ENCODE results near the gene ITGA6.

ITGA6 gene

DNA sequence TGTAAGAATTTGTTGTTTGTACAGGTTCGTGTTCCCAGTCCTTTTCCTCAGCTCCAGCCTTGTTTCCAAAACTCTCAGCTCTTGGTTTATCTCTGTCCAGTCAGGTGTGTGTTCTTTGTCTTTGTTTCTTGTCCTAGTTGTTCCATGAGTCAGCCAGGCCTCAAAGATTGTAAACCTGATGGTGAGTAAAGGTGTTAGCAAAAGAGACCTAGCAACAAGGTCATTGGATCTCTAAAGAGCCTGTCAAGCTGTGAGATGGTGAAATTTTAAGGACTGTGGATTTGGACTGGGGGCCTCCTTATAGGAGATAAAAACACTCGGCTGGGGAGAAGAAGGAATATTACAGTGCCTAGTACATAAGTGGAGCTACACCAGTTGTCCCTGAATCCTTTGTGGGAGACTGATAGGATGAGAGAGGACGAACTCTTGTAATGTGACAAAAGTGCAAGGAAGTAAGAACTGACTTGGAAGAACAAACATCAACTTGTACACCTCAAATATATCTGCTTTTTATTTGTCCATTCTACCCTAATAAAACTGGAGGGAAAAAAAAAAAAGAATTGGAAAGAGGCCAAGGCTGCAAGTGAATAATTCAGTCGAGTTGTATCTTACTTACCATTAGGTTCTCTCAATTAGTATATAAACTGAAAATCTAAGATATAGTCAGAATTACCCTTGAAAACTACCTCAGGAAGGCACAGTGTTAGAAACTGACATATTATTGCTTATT lies 37.2 kb downstream of the ITGA6 start:
- DNase-seq (ENCODE audit: low read depth in 2 of 3, low spot score in 1 of 3), result no peak

DNA sequence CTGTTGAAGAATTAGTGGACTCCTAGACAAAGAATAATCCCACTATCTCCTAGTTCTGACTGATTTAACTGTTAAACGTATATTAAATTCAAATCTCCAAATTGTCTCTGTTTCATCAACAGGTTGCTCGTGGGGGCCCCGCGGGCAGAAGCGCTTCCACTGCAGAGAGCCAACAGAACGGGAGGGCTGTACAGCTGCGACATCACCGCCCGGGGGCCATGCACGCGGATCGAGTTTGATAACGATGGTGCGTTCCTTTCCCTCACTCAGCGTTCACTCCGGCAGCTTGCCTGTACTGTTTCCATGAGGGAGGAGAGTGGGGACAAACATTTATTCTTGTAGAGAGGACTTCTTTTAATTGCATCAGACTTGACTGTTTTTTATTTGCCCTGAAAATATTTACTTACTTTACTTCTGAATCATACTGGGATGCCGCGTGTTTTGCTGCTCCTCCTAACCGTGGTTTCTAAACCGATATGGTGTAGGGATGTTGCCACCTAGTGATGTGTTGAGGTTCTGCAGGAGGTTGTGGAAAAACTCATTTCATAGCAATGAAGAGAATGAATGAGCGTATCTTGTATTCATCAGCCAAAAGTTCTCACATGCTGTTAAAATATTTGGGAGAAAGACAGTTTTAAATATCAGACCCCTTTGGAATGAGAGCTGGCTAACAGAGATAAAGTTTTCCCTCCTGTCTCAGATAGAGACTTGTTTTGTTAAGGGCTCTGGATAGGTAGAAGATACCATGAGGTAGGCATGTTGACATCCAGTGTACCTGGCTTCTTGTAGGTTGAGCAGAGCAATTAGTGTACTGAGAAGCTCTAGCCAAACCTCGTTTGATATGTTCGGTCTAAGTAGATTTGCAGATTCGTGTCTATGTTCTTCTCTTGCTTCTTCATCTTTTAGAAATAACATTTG lies 38.3 kb downstream of the ITGA6 start:
- DNase-seq (ENCODE audit: low read depth in 2 of 3, low spot score in 1 of 3), result peak; percentile 49 to 80 (median 52)

DNA sequence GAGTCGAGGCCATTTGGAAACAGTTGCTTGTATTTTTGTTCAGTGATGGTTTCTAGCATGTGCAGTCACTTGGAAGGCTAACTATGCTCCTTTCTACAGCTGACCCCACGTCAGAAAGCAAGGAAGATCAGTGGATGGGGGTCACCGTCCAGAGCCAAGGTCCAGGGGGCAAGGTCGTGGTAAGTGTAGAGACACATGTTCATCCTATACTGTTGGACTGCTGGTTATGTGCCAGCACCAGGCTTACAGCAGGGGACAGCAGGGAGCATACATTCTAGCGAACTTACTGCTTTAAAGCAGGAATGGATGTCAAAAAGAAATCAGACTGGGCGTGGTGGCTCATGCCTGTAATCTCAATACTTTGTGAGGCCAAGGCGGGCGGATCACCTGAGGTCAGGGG lies 40.0 kb downstream of the ITGA6 start:
- DNase-seq (ENCODE audit: low read depth in 2 of 3, low spot score in 1 of 3), result no peak

DNA sequence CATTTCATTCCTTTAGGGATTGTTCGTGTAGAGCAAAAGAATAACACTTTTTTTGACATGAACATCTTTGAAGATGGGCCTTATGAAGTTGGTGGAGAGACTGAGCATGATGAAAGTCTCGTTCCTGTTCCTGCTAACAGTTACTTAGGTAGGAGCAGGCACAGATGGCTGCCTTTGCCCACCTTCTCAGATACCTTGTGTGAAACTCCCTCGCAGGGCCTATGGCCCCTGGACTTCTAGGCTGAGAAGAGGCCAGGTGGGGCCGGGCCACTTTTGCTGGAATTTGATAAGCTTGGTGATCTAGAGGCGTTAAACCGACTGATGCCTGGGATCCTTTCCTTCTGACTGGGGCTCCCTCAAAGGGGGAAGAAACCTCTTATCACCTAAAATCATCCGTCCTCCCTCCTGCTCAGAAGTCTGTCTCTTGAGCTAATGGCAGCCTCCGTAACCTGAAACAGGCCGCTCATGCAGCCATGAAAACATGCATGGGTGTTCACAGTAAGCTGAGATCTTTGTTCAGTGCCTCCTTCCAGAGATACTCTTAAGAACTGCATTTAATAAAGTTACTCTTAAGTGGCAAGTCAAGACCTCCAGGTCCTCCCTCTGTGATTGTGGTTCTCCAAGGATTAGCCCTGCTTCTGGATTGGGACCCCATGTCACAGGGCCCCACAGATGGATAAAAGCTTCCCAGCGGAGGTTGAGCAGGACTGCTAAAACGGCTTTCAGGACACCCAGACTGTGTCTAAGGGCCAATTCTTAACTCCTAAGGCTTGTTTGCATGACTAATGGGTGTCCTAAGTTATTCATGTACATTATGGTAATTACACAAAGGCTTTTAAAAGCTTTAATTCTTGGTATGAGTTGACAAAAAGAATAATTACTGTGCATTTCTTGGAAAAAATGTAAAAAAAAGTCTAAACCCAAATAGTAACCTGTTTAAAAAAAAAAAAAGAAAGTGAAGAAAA lies 43.9 kb downstream of the ITGA6 start:
- DNase-seq (ENCODE audit: low read depth in 2 of 3, low spot score in 1 of 3), result no peak

DNA sequence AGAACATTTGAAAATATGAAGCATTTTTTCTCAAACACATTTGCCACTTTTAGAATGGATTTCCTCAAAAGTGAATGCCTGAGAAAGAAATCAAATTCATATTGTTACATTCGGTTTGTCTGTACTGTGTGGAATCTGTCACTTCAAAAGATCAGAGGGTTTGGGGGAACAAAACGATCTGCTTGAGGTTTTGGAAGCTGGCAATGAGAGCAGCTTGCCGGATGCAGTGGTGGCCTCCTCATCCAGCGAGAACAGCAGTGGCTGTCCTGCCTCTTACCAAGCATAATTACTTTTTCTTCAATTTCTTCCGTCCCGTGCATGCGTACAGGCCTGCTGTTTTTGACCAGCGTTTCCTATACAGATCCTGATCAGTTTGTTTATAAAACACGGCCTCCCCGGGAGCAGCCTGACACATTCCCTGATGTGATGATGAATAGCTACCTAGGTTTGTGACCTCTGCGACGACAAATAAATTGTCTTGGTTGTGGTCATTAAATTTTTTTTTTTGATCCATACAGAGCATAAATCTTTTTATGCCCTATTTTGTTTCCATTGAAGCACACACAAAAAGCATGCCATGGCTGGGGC lies 45.2 kb downstream of the ITGA6 start:
- DNase-seq (ENCODE audit: low read depth in 2 of 3, low spot score in 1 of 3), result no peak

DNA sequence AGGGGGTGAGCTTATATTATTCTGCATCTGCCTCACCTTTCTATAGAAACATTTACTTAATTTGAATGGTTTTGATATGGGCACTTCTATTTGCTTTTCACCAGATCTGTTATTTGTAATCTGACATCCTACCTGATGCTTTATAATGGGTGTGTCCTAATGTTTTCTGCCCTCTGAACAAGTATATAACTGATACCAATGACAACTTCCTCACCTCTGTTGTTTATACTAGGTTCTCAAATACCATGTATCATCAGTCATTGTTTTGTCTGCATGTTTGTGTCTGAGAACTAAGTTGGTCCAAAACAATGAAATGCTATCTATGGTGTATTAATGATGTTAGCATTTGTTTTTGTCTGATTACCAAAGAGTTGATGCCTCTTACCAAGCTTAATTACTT lies 45.8 kb downstream of the ITGA6 start:
- no peak for DNase-seq (ENCODE audit: low read depth in 2 of 3, low spot score in 1 of 3)

DNA sequence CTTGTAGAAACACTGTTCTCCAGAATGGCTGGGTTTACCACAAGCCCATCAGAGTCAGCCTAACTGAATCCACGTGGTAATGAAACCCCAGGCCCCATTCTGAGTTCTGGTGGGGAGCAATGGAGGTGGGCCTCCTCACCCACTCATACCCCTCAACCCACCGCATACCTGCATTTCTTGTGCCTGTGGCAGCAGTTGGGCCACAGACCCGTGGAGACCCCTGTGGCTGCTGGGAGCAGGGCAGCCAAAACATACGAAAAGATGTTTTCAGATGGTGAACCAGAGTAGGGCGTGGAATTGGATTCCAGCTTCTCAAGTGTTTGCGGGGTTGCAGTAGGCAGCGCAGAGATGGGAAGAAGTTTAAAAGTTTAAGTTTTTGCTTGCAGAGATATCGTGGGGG lies 51.0 kb downstream of the ITGA6 start:
- no peak for DNase-seq (ENCODE audit: low read depth in 2 of 3, low spot score in 1 of 3)

DNA sequence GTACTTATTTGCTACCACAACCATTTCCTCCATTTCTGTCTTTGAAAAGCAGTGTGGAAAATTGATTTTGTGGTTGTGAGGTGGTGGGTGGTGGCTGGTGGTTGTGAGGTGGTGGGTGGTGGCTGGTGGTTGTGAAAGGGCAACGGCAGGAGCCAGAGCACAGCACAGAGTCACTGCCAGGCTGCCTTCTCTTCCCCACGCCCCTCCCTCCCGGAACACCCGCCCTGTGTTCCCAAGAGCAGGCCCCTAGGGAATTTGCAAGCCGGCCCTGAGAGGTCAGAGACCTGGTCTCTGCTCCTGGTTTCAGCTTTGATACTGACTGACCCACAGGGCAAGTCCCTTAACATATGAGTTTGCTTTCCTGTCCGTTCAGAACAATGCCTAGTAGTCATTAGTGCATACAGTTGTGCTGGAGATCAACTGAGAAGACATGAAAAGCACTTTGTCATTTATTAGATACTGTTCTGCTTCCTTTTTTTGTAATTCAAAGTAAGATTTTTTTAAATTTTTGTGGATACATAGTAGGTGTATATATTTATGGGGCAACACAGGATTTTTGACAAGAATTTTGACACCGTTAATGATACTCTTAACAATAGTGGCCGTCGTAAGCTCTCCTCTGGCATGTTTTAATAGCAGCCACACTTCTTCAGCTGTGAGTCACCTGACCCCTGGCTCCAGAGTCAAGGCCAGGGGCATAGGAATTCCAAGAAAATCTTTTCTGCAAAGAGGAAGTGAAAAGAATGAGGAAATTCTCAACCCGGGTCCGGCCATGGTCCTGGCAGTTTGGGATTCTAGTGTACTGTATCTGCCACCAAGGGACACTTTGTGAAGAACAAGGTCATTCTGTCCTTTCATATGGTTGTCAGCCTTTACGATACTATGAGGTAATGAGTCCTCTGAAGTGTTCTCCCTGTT lies 53.2 kb downstream of the ITGA6 start:
- no peak for DNase-seq (ENCODE audit: low read depth in 2 of 3, low spot score in 1 of 3)

DNA sequence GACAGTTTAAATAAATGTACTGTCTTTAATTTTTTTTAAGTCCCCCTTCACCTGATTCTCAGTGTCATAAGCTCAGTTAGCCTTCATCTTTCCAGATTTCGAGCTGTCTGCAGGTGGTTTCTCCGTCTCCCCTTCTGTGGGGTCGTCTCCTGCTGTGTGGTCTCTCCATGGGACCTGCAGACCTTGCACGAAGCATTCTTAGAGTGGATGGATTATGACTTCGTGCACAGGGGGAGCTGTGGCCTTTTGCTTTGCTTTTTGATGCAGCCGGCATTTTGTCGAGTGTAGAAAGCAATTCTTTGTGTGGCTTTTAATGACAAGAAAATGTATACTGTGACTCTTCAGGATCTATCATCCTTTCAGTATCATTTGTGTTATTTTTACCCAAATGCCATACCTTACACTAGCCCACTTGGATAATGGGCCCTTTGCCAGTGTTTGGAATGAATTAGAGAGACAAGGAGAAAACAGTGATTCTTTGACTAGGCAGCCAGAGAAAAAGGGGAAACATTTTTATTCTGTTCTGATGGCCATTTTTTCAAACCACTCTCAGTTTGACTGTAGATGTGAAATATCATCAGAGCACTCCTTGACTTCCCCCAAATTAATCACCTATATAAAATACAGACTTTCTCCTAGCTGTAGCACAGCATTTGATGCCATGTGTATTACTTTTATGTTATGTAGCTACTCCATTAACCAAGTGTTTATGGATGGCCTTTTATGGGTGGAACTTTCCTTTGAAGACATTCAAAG lies 54.3 kb downstream of the ITGA6 start:
- no peak for DNase-seq (ENCODE audit: low read depth in 2 of 3, low spot score in 1 of 3)

DNA sequence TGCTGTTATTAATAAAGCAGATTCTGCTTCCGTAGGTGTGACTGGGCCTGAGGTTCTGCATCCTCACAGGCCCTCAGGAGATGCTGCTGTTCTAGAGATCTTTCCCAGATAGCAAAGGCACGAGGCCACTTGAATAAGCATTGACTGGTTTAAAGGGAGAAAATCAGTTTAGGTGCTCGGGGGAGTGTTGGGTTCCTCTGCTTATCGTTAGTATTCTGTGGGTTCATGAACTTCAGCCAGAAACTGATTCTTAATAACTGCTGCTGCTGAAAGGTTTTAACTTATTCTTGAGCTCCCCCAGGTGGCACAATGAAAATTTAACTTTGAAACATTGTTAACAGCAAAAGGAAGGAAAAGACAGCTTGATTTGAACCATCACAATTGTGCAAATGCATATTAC lies 56.9 kb downstream of the ITGA6 start:
- DNase-seq (ENCODE audit: low read depth in 2 of 3, low spot score in 1 of 3), result no peak

DNA sequence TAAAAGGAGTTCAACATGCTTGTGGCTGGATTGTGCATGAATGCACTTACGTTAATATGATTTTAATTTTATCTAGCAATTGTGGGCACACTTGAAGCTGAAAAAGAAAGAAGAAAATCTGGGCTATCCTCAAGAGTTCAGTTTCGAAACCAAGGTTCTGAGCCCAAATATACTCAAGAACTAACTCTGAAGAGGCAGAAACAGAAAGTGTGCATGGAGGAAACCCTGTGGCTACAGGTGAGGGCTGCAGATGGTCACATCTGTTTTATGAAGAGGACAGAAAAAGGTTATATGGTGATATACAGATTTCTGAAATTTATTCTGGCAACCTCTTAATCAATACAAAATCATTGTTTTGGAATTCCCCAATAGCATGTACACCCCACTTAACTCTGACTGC lies 57.3 kb downstream of the ITGA6 start:
- DNase-seq (ENCODE audit: low read depth in 2 of 3, low spot score in 1 of 3), result no peak

DNA sequence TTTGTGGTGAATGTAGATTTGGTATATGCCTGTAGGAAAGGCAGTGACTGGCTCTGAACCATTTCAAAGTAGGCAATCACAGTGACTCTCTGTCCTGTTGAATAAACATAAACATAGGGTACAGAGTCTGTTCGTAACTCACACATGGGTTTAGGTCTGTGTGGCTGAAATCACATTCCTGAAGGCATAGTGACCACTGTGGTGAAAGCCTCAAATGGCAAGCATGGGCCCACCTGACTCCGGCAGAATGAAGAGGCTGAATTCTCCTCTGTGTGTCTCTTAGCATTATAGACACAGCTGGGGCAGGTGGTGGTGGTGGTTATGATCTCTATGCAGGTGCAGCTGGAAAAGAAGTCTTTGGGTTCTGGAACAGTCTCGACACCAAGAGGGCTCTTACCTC lies 61.2 kb downstream of the ITGA6 start:
- no peak for DNase-seq (ENCODE audit: low read depth in 2 of 3, low spot score in 1 of 3)

DNA sequence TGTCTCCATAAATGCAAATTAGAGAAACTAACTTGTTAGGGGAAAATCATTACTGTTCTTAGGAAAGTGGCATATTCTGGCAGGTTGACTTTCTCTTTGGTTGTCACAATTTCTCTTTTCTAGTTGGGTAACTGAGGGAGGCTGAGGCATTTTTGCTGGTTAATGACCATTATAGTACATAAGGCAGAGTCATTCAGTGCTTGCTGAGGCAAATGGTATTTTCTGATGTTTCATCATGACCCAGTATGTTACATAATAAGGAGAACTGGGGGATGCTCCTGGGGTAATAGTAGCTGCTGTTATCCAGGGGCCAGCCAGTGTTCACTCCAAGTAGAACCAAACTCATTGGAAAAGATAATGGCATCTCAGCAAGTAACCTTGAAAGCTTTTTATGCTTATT lies 62.3 kb downstream of the ITGA6 start:
- DNase-seq (ENCODE audit: low read depth in 2 of 3, low spot score in 1 of 3), result no peak

DNA sequence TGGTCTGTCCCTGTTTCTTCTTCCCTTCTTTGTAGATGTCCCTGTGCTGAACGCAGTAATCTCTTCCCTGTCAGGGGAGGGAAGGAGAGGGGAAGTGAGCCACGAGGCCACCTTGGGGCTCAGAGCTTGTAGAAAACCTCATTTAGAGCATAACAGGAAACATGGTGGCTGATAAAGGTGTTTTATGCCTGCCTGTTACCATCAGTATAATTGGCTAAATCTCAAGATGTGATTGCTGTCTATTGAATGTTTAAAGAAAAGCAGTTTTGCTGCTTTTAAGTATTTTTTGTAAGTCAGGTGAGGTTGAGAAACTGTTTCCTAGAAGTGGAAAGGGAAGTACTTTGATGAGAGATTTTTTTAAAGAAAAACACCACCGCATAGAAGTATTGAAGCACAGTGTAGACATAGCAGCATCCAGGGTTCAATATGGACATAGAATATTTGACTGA lies 68.8 kb downstream of the ITGA6 start:
- no peak for DNase-seq (ENCODE audit: low read depth in 2 of 3, low spot score in 1 of 3)

DNA sequence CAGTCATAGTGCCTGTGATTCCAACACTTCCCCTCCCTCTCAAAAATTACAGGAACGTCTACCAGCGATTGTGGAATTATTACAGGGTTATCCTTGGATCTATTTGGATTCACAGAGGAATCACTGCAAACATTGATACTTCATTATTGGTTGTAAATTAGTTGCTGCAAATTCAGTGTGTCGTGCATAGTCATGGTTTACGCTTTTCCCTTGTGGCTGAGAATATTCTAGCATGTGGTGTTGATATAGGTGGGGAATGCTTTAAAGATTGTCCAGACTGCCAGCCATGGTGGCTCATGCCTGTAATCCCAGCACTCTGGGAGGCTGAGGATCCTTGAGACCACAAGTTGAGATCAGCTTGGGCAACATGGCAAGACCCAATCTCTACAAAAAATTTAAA lies 79.8 kb downstream of the ITGA6 start:
- DNase-seq (ENCODE audit: low read depth in 2 of 3, low spot score in 1 of 3), result no peak

DNA sequence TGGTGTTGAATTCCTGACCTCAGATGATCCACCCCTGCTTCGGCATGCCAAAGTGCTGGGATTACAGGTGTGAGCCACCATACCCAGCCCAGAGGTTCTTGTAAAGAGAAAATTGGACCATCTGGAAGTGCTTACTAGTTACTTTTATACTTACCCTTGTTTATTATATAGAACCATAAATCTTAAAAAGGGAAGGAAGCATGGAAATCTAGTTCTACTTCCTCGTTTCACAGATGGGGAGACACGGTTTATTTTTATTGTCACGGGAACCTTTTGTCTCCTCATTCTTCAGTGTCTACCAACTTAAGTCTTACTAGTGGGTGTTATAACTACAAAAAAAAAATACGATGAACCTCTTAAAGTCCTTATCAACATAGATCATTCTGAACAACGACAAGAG lies 82.7 kb downstream of the ITGA6 start:
- no peak for DNase-seq (ENCODE audit: low read depth in 2 of 3, low spot score in 1 of 3)

DNA sequence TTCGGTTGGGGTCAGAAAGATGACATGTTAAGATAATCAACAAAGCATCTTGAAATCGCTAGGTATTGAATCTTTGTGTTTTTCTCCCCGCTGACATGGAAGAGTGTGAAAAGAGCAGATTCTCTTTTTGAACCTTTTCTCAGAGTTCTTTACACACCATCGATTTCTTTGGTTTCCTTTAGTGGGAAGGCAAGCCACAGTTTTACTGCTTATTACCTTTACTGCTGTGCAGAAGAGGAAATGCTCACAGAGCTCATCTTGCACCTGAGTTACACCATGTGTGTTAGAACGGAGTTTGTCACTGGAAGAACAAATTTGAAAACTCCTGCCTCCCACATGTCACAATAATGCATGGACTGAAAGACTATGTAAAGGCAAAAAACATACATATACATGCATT lies 83.2 kb downstream of the ITGA6 start:
- DNase-seq (ENCODE audit: low read depth in 2 of 3, low spot score in 1 of 3), result no peak

DNA sequence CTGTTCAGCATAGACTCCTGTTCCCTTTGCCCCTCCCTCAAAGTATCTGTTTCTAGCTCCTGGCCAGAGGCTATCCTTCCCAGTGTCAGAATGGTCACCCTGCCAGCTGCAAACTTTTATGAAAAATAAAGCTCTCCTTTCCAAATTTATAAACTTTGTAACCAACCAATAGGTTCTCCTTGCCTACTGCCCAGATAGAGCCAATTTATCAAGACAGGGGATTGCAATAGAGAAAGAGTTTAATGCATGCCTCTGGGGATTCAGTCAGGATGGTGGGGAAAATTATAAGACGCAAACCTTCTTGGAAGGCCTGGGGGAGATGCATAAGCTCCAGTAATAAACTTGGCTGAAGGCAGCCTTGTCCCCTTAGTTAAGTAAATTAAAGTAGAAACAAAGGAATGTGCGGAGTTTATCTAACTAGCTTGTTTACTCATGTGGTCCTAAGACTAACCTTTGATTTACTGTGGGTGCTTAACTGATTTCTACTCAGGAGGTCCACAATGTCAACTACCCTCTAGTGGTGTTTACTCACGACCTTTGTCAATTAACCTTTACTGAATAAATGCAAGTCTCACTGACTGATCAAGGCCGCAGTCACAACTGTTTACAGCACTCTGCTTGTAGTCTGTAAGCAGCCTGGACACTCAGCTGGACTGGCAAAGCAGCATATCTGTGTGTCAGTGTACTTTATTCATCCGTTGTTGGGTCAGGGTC lies 85.6 kb downstream of the ITGA6 start:
- DNase-seq (ENCODE audit: low read depth in 2 of 3, low spot score in 1 of 3), result no peak

DNA sequence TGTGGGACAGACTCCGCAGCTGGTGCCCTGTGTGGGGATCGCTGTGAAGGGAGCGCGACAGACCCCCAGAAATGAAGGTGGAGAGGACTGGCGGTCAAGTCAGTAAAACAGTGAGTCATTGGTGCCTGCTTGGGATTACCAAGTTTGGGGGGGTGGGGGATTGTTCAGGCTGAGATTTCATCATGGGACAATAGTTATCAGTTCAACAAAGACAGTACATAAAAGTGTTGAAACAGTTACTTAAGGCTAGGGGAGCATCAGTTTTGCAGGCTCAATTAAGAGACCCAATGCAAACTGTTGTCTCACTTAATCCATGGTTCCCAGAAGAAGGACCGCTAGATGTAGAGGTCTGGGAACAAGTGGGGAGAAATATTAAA lies 86.1 kb downstream of the ITGA6 start:
- no peak for DNase-seq (ENCODE audit: low read depth in 2 of 3, low spot score in 1 of 3)
